ENCODE data around the gene ITGAX. TPM values are rescaled to one million over a fixed set of nuclear protein-coding genes. Genes with fewer than 3 reads are reported as not detected.

ITGAX gene
- total RNA-seq, 1 experiment from 2014 or later: not detected

DNA sequence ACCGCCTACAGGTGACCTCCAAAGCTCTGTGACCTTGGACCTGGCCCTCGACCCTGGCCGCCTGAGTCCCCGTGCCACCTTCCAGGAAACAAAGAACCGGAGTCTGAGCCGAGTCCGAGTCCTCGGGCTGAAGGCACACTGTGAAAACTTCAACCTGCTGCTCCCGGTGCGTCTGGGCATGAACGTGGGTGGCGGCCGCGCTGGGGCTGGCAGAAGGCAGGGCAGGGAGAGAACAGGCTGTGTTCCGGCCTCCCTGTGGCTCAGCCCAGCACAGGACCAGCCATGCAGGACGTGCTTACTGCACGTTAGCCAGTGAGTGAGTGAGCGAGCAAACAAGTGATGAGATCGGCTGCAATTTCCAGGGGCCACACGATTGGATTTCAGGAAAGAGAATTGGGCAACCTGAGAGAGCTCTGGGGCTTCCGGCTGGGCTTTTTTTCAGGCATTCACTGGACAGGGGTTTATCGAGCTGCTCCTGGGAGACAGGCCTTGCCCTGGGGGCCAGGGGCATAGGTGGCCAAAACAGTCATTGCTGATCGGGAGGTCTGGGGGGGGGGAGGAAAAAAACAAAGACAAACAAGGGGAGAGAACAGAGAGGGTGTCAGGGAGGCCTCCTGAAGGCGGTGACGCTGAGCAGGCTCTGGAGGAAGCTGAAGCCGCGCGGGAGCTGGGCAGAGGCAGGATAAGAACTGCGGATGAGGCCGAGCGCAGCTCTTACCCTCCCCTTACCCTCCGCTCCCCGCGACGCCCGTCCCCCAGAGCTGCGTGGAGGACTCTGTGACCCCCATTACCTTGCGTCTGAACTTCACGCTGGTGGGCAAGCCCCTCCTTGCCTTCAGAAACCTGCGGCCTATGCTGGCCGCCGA is 16.9 kb downstream of the ITGAX start:
- no peak for DNase-seq (ENCODE audit: extremely low read depth, low read depth)

DNA sequence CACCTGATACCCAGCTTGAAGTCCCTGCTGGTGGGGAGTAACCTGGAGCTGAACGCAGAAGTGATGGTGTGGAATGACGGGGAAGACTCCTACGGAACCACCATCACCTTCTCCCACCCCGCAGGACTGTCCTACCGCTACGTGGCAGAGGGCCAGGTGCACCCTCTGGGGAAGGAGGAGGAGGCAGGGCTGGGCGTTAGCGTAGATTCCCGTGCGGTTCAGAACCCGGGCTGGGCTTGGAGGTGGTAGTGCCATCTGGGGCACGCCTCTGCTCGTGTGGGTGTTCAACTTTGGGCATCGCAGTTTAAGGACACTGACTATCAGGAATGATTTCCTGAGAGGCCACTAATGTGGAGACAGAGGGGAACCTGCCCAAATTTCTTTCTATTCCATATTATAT is 18.3 kb downstream of the ITGAX start:
- no peak for DNase-seq (ENCODE audit: extremely low read depth, low read depth)

DNA sequence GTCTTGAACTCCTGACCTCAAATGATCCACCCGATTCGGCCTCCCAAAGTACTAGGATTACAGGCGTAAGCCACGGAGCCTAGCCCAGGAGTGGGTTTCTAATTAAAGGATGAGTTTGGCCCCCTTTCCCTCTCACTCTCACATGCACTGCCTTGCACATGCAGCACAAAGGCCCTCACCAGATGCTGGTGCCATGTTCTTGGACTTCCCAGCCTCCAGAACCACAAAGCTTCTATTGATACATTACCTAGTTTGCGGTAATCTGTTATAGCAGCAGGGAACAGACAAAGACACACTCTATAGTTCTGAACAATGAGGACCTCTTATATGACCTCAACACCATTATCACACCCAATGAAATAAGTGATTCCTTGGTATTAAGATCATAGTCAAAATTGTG is 20.3 kb downstream of the ITGAX start:
- no peak for DNase-seq (ENCODE audit: extremely low read depth, low read depth)

DNA sequence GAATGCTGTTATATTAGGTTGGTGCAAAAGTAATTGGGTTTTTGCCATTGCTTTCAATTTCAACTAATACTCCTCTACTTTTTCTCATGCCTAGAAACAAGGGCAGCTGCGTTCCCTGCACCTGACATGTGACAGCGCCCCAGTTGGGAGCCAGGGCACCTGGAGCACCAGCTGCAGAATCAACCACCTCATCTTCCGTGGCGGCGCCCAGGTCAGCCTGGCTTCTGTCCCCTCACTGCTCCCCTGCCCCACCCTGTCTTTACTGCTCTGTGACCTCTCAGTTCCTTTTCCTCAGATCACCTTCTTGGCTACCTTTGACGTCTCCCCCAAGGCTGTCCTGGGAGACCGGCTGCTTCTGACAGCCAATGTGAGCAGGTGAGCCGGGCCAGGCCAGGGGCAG is 21.7 kb downstream of the ITGAX start:
- no peak for DNase-seq (ENCODE audit: extremely low read depth, low read depth)

DNA sequence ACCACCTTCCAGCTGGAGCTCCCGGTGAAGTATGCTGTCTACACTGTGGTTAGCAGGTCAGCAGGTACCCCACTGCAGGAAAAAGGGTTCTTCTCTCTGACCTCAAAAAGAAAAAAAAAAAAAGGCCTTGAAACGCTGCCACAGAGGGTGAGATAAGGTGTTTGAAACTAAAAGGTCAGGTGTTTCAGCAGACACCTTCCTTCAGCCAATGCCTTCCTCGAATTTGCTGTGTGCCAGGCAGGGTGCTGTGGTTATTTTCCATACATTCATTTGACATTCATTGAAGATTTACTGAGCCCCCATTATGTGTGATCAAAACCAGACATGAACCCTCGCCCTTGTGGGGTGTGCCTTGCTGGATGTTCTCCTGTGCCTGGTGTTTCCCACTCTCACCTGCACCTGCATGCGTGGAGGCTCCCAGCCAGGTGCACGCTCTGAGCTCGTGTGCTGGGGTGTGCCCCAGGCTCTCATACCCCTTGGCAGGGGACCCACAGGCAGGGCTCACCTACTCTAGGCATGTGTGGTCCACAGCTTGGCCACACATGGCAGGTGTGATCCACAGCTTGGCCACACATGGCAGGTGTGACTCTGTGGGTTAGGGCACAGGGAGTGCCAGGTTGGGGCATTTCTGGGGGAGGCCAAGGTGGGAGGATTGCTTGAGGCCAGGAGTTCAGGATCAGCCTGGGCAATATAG is 22.4 kb downstream of the ITGAX start:
- DNase-seq (ENCODE audit: extremely low read depth, low read depth): no peak

DNA sequence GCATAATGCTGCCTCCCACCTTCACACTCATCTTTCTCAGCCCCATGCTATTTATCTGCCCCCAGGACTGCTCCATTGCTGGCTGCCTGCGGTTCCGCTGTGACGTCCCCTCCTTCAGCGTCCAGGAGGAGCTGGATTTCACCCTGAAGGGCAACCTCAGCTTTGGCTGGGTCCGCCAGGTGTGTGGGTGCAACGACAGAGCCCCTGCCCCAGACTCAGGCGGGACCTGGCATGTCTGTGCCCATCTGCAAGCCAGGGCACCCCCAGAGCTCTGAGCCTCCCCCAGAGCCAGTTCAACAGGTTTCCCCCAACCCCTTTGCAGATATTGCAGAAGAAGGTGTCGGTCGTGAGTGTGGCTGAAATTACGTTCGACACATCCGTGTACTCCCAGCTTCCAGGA is 25.2 kb downstream of the ITGAX start:
- no peak for DNase-seq (ENCODE audit: extremely low read depth, low read depth)

DNA sequence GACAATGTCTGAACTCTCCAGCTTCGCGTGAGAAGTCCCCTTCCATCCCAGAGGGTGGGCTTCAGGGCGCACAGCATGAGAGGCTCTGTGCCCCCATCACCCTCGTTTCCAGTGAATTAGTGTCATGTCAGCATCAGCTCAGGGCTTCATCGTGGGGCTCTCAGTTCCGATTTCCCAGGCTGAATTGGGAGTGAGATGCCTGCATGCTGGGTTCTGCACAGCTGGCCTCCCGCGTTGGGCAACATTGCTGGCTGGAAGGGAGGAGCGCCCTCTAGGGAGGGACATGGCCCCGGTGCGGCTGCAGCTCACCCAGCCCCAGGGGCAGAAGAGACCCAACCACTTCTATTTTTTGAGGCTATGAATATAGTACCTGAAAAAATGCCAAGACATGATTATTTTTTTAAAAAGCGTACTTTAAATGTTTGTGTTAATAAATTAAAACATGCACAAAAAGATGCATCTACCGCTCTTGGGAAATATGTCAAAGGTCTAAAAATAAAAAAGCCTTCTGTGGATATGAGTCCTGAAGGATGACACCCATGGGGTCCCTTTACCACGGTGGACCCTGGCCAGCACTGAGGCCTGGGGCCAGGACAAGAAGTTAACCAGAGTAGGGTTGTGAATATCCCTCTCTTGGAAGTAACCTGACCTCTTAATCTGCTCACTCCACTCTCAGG is 27.6 kb downstream of the ITGAX start:
- DNase-seq (ENCODE audit: extremely low read depth, low read depth): peak; percentile 52

DNA sequence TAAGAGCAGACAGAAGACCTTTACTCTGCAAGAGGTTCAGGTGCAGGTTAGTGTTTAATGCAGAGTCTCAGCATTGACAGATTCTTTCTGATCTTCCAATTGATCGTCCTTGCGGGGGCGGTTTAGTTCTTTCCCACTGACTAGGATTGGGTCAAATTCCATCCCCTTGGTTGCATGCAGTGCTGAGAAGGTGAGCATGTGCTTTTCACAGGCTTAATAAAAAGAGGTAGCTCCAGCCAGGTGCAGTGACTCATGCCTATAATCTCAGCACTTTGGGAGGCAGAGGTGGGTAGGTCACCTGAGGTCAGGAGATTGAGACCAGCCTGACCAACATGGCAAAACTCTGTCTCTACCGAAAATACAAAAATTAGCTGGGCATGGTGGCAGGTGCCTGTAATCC is 30.7 kb downstream of the ITGAX start:
- no peak for DNase-seq (ENCODE audit: extremely low read depth, low read depth)

DNA sequence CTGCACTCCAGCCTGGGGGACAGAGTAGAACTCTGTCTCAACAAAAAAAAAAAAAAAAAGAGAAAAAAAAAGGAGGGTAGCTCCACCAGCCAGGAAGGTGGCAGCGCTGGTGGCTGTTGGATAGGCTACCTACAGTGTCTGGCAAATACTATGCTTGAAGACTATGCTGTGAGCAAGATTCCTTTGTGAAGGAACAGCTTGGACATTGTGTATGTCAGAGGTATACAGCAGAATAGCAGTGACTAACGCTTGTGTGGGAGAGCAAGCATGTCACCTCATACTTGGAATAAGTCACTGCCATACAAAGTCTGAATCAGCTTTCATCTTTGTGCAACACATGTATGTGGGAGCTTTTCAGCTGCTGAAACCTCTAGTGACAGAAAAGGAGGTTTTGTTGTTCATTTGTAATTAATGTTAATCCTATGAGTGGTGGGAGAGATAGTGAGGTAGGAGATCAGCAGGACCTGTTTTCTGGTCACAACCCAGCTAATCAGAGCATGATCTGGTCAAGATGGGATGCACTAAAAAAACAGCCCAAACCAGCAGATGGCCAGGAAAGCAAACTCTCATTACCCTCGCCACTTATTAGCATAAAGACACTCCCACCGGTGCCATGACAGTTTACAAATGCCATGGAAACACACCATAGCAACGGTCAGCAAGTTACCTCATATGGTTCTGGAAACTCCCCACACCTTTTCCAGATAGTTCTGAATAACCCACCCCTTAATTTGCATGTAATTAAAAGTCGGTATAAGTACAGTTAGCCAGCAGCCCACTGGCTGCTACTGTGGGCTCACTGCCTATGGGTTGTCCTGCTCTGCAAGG is 31.4 kb downstream of the ITGAX start:
- DNase-seq (ENCODE audit: extremely low read depth, low read depth): no peak

DNA sequence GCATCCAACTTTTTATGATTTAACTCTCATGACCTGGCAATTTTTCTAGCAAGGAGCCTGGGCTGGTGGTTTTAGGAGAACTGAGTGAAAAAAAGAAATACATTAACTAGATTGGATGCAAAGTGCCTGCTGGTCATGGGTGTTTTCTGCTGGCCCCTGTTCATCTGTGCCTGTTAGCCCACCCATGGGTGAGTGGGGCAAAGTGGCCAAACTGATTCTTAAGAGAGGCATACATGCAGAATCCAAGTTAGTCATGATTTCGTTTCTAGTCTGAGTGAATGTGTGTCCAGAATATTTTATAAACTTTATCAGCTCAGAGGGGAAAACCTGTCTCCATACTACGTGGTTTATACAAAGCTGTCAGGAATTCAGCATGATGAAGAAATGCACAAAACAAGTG is 33.6 kb downstream of the ITGAX start:
- DNase-seq (ENCODE audit: extremely low read depth, low read depth): no peak

DNA sequence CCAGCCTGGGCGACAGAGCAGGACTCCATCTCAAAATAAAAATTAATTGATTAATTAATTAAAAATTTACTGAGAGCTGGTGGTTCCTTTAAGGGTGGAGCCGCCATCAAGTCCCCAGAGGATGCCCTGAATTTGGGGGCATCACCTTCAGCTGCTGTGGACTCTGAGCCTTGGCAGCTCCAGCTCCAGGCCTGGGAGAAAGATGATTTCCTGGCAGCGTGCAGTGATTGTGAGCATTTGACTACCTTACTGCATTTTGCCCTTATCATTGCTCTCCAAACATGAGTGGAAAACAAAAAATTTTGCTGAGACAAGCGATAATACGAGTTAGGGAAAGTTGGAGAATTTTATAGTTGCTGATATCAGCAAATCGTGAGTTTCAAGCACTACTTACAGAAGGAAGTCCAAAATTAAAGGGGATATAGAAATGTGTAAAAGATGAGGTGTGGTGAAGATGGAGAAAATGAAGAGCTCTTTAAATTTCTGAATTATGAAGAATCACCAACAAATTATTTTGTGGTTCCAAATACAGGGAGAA is 35.6 kb downstream of the ITGAX start:
- DNase-seq (ENCODE audit: extremely low read depth, low read depth): no peak

DNA sequence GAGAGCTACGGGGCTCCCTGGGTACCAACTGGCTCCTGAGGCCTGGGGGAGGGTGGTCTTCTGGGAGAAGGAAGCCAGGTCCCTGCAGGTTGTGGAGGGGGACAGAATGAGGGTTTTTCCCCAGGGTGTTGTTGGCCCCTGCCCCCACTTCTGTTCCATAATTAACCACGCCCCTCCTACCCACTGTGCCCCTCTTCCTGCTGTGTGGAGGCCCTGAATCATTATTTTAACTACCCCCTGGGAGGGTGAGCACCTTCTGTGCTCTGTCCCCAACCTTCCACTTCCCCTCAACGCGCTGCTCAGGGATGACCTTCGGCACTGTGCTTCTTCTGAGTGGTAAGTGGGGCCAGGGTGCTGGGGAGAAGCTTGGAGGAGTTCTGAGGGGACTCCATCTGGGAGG is 38.1 kb downstream of the ITGAX start, which contains the start of gene ITGAD:
TSS of gene ITGAD (plus strand) at position 280 of the 400 bp plus-strand sequence. CDS start at position 306, 26 bp downstream.
- no peak for DNase-seq (ENCODE audit: extremely low read depth, low read depth)

DNA sequence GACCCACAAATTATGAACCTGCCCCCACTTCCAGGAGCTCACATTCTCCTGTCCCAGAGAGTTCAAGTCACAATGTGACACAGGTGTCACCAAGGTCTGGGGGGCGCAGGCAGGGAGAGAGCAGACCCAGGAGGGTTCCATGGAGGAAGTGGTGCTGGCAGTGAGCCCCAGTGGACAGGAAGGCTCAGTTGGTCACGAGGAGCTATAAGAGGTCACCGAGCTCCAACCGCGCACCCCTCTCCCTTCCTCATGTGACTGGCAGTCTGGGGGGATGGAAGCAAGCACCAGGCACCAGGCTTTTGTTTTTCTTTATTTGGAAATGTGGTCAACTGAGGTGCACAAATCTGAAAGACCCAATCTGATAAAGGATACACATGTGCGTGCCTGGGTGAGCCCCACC is 40.7 kb downstream of the ITGAX start:
- no peak for DNase-seq (ENCODE audit: extremely low read depth, low read depth)

DNA sequence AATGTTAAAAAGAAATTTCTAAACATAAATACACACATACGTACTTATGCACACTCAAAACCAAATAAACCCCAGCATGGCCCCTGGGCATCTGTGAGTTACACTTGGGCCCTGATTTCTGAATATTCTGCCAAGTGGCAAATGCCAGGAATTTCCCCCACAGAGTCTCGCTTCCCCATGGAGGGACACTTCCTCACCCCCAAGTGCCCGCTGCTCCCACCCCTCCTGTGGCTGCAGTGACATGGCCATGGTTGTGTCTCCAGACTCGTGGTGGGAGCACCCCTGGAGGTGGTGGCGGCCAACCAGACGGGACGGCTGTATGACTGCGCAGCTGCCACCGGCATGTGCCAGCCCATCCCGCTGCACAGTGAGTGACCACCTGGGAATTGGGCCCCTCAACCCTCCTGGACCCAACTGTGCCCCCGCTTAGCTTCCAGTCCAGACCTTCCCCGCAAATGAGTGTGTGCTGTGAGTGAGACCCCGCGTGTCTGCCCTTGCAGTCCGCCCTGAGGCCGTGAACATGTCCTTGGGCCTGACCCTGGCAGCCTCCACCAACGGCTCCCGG is 42.2 kb downstream of the ITGAX start:
- DNase-seq (ENCODE audit: extremely low read depth, low read depth): no peak

DNA sequence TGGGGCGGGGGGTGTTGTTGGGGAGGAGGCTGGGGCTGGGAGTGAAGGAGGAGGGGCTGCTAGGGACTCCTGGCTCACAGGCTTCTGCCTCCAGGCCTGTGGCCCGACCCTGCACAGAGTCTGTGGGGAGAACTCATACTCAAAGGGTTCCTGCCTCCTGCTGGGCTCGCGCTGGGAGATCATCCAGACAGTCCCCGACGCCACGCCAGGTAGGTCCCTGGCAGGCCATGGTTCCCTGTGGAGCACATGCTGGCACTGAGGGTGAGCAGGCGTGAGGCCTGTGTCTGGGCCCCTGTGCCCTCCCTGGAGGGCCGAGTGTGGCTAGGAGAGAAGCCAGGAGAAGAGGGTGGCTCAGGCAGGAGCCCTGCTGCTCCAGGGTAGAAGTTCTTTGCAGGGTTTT is 42.7 kb downstream of the ITGAX start:
- DNase-seq (ENCODE audit: extremely low read depth, low read depth): no peak

DNA sequence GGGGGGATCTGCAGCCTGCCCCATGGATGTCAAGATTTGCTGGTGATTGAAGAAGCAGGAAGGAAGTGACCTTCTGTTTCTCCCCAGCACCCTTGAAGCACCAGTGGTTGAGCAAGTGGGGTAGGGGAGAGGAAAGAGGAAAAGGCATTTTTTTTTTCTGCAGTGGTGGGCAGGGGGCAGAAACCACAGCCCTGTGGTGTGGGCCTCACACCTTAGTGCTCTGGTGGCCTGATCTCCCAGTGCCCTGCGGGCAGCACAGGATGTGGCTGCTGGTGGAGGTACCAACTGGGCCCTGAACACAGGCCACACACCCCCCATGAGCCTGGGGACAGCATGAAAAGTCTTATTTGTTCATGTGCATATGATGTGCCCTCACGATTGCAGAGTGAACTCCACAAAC is 45.2 kb downstream of the ITGAX start:
- no peak for DNase-seq (ENCODE audit: extremely low read depth, low read depth)

DNA sequence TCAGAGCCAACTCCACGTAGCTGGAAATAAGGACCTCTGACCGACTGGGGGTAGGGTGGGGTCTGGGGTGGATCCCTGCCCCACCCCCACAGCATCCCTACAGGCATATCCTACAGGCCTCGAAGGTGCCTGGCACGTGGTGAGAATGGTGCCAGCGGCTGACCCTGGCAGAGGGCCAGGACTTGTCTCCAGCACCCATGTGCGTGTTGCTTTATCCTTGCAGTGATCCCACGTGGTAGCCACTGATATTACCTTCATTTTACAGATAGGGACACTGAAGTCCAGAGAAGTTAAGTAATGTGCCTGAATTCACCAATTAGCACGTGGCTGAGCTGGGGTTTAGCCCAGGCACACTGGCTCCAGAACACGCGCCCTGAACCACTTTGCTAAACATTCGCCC is 46.5 kb downstream of the ITGAX start:
- no peak for DNase-seq (ENCODE audit: extremely low read depth, low read depth)

DNA sequence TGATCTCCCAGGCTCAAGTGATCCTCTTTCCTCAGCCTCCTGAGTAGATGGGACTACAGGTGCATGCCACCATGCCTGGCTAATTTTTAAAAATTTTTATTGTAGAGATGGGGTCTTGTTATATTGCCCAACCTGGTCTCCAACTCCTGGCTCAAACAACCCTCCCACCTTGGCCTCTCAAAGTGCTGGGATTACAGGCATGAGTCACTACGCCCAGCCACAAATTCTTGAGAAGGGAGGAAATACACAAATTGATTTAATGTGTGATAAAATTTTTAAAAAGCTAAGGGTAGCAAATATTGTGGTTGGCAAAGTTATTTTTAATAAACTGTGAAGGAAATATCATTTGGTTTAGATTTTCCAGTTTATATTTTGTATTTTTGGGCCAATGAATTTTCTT is 47.7 kb downstream of the ITGAX start:
- DNase-seq (ENCODE audit: extremely low read depth, low read depth): no peak

DNA sequence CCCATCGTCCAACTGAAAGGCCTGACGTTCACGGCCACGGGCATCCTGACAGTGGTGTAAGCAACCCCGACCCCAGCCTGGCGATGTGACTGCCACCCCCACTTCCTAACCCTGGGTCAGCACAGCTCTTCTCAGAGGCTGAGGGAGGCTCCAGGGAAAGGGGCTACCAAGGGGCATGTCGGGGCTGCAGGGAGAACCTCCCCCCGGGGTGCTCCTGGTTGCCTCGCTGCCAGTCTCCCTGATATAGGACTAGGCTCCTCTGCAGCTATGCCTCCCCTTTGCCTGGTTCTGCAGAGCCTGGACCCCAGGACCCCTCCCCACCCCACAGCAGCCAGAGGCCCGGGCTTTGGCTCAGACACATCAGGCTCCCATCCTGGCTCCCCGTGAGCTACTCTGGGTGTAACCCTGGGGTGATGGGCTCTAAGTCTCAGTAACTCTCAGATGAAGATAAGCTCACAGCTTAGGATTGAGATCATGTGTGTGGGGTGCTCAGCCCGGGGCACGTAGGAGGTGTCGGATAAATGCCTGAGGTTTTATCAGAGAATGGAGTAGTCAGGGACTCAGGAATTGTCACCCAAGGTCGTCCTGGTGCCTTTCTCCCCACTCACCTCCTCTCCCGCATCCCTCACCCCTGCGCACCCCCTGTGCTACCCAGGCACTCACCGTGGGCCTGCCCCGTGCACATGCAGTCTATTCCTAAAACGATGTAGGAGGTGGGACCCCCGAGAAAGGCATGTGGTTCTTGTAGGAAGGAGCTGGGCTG is 48.8 kb downstream of the ITGAX start:
- DNase-seq (ENCODE audit: extremely low read depth, low read depth): no peak

All from NCI-H460 (cell line).